ENCODE measurements around the gene ACBD5.
A peak's percentile ranks its signal among the peaks of the same experiment; 100 is the strongest.
"Not testable (repeated sequence)": the region's sequence is repeated elsewhere in the genome, so short reads cannot be mapped to it uniquely, and the experiment has no call there.

Gene ACBD5

GRCh38 chr10:27241652-27242472 lies 1.3 kb upstream of the ACBD5 start:
- peak overlapping the region; percentile 95 for H3K27ac ChIP-seq
- peak; percentile 72 for DNase-seq (ENCODE audit: low read depth, low spot score)

DNA sequence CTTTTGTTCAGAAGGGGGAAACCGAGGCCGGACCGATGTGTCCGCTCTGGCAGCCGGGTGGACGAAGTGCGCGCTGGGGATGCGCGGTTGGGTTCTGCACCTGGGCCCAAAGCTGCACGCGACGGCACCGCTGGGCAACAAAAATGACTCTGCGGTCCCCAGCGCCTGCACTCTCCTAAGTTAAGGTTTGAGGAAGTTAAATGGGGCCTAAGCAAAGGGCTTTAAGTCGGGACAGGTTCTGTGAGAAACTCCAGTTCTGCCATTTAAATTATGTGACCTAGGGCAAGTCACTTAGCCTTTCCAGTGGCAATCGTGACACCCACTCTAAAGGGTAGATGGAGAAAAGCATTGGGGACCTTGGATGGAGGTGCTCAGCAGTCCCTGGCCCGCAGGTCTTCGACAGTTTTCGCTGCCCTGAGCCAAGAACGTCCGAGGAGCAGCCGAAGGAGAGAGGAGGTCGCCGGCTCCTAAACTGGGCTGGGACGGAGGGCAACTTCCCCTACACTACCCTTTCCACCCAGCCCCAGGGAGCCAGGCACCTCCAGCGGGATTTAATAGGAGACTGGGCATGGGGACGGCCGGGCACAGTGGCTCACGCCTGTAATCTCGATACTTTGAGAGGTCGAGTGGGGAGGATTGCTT lies 534 bp upstream of the ACBD5 start:
- DNase-seq (ENCODE audit: low read depth, low spot score): no peak
- peak overlapping the region; percentile 95 for H3K27ac ChIP-seq

GRCh38 chr10:27237531-27237930 lies 3.1 kb downstream of the ACBD5 start:
- DNase-seq (ENCODE audit: low read depth, low spot score); H3K27ac ChIP-seq: not testable (repeated sequence)

- DNase-seq (ENCODE audit: low read depth, low spot score); H3K27ac ChIP-seq: not testable (repeated sequence)
These were observed 3.9 kb downstream of the ACBD5 start for GRCh38 chr10:27236589-27237128.

- no peak for DNase-seq (ENCODE audit: low read depth, low spot score)
- no peak overlapping the region for H3K27ac ChIP-seq
These were observed 4.9 kb downstream of the ACBD5 start for GRCh38 chr10:27235706-27236105.

DNA sequence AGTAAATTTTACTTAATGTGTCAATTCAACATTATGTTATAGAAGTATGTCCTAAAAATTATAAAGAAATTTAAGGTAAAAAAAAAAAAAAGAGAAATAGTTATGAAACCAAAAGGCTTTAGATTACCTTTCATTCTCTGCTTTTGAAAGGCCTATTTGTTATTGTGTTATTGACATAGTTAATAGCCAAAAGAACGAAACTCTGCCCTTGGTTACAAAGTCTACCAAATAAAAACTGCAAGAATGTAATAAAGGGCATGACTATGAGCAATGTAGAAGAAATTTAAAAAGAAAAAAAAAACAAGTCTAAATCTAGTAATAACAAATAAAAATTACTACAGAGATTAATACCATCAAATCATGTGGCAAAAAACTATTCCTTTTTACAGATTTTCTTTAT lies 10.6 kb downstream of the ACBD5 start:
- no peak for DNase-seq (ENCODE audit: low read depth, low spot score)

DNA sequence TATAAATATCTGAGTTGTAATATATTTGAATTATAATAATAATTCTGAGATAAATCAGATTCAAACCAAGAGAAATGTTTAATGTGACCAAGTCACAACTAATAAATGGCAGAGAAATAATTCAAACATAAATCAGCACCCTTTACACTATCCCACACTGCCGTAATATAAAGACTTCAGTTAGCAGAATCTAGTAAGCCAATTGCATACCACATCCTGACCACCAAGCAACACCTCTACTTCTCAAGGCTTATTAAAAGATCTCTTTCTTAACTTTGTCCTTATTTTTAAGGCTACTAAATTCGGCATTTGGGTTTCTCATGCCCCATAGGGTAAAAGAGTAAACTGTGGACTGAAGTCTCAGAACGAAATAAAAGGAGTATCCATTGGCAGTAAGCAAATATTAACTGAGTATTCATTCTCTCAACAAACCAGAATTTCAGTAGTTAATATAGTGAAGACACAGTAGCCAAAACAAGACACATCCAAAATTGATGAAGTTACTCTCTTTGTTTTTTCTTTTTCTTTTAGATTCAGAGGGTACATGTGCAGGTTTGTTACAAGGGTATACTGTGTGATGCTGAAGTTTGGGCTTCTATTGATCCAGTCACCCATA lies 14.8 kb downstream of the ACBD5 start:
- no peak overlapping the region for H3K27ac ChIP-seq
- no peak for DNase-seq (ENCODE audit: low read depth, low spot score)

More for the DNA sequence above, 10.6 kb downstream of the ACBD5 start:
- H3K27ac ChIP-seq: no peak overlapping the region

GRCh38 chr10:27225011-27225590 lies 15.5 kb downstream of the ACBD5 start:
- DNase-seq (ENCODE audit: low read depth, low spot score): no peak
- H3K27ac ChIP-seq: no peak overlapping the region

DNA sequence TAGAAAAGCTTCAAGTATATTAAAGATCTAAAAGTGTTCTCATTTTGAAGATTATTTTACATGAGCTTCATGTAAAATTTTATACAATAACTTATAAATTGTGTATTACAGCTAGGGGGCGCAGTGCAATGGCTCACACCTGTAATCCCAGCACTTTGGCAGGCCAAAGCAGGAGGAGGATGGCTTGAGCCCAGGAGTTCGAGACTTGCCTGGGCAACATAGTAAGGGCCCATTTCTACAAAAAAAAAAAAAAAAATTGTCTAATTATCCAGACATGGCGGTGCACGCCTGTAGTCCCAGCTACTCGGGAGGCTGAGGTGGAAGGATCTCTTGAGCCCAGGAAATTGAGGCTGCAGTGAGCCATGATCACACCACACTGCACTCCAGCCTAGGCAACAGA lies 16.6 kb downstream of the ACBD5 start:
- no peak overlapping the region for H3K27ac ChIP-seq
- no peak for DNase-seq (ENCODE audit: low read depth, low spot score)

DNA sequence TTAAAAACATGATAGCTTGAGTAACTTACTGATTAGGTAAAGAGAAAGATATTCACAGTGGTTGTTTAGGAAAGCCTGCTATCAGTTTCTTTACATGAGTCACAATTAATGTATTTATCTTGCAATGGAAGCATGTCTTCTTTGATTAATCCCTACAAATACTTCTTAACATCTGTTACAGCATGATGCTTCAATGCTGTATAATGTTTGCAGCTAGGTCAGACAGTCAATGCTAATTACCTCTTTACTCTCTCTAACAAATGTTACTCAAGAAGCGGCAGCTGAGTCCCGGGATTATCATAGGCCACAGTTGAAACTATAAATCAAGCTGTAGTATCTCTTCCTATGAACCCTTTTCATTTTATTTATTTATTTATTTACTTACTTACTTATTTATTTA lies 33.2 kb downstream of the ACBD5 start:
- no peak for DNase-seq (ENCODE audit: low read depth, low spot score)
- H3K27ac ChIP-seq: no peak overlapping the region

GRCh38 chr10:27203806-27204205 lies 36.8 kb downstream of the ACBD5 start:
- H3K27ac ChIP-seq: no peak overlapping the region
- DNase-seq (ENCODE audit: low read depth, low spot score): no peak

GRCh38 chr10:27197980-27198620 lies 42.5 kb downstream of the ACBD5 start:
- DNase-seq (ENCODE audit: low read depth, low spot score): no peak
- H3K27ac ChIP-seq: no peak overlapping the region

DNA sequence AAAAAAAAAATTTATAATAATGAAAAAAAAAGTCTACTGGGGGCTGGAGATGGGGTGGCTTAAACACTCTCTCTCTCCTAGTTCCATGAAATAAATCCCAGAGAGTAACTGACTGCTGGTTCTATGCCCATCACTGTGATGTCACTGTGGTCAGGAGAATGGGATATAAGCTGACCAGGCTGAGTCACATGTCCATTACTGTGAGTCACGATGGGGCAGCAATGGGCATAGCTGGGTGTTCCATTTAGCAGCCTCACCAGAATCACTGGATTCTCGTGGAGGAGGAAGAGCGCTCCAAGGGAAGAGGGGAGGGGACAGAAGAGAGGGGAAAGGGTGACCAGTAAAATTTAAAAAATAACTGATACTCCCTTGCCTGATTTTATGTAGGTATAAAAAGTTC lies 48.3 kb downstream of the ACBD5 start:
- no peak overlapping the region for H3K27ac ChIP-seq
- peak; percentile 41 for DNase-seq (ENCODE audit: low read depth, low spot score)

- H3K27ac ChIP-seq: no peak overlapping the region
- no peak for DNase-seq (ENCODE audit: low read depth, low spot score)
These were observed 50.1 kb downstream of the ACBD5 start for GRCh38 chr10:27190508-27190907.

- DNase-seq (ENCODE audit: low read depth, low spot score): no peak
- H3K27ac ChIP-seq: no peak overlapping the region
These were observed 51.7 kb downstream of the ACBD5 start for GRCh38 chr10:27188897-27189296.

DNA sequence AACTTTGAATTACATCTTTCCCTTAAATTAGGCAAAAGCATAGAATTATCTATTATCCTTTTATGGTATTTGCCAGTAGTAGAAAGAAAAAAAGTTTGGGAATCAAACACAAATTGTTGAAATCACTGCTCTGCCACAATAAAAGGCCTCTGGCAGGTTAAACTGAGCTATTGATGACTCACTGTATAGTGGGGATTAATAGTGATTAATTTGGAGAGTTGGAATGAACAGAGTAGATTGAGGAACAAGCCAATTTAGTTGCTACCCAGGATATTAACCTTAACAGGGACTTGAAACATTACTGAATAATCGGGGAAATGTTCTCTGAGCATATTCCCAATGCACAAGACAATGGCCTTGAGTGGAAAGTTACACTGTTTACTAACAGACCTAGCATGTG lies 52.3 kb downstream of the ACBD5 start:
- no peak for DNase-seq (ENCODE audit: low read depth, low spot score)
- no peak overlapping the region for H3K27ac ChIP-seq

DNA sequence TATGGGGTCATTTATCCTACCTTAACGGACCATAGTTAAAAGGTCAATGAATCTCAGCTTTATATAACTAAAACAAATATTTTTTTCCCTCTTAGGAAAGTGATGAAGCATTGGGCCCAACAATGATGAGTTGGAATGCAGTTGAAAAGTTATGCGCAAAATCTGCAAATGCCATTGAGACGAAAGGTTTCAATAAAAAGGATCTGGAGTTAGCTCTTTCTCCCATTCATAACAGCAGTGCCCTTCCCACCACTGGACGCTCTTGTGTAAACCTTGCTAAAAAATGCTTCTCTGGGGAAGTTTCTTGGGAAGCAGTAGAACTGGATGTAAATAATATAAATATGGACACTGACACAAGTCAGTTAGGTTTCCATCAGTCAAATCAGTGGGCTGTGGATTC lies 70.7 kb downstream of the ACBD5 start:
- H3K27ac ChIP-seq: no peak overlapping the region
- no peak for DNase-seq (ENCODE audit: low read depth, low spot score)

DNA sequence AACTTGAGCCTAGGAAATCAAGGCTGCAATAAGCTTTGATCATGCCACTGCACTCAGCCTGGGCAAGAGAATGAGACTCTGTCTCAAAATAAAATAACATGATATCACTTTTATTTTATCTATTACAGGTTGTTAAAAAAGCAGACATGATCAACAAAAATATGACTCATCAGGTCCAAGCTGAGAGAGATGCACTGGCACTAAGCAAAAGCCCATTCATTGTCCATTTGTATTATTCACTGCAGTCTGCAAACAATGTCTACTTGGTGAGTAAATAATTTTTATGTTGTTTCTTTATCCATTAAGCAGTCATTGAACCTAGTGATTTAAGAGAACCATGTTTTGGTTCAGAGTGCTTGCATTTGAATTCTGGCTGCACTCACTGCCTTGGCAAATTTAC lies 82.2 kb downstream of the ACBD5 start:
- peak; percentile 48 for DNase-seq (ENCODE audit: low read depth, low spot score)
- H3K27ac ChIP-seq: no peak overlapping the region

- DNase-seq (ENCODE audit: low read depth, low spot score): no peak
- H3K27ac ChIP-seq: peak overlapping the region; percentile 98
These were observed 83.4 kb downstream of the ACBD5 start for GRCh38 chr10:27157150-27157549.

- H3K27ac ChIP-seq: peak overlapping the region; percentile 98
These were observed 84.0 kb downstream of the ACBD5 start for GRCh38 chr10:27156566-27156965.

More at GRCh38 chr10:27156566-27156965, 84.0 kb downstream of the ACBD5 start:
- DNase-seq (ENCODE audit: low read depth, low spot score): not testable (repeated sequence)
